ENCODE measurements around the gene FAM120A.

DNA sequence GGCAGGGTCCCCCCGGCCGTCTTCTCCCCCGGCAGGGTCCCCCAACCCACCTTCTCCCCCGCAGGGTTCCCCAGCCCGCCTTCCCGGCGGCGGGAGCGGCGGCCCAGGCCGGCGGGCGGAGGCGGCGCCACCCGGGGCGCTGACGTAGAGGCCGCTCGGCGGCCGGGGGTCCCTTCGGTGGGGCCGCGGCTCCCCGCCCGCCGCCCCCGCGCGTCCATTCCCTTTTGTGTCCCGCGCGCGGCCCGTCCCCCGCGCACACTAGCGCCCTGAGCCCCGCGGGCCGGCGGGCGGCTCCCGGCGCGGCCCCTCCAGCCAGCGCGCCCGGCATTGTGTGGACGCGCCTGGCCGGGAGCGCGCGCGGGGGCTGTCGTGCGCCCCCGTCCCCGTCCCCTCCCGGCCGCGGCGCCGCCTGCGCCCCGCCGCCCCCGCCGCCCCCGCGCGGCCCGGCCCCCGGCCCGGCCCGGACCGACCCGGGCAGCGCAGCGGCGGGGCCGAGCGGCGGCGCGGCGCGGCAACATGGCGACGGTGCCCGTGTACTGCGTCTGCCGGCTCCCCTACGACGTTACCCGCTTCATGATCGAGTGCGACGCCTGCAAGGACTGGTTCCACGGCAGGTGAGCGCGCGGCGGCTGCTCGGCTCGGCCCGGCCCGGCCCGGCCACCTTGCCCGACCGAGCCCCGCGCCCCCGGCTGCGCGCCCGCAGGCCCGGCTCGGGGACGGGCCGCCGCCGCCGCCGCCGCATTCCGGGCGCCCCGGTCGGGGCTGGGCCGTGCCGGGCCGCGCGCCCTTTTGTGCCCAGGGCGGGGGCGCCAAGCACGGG is 125.0 kb downstream of the FAM120A start, which contains the start of gene PHF2:
- TF ChIP-seq, protein P1, sequence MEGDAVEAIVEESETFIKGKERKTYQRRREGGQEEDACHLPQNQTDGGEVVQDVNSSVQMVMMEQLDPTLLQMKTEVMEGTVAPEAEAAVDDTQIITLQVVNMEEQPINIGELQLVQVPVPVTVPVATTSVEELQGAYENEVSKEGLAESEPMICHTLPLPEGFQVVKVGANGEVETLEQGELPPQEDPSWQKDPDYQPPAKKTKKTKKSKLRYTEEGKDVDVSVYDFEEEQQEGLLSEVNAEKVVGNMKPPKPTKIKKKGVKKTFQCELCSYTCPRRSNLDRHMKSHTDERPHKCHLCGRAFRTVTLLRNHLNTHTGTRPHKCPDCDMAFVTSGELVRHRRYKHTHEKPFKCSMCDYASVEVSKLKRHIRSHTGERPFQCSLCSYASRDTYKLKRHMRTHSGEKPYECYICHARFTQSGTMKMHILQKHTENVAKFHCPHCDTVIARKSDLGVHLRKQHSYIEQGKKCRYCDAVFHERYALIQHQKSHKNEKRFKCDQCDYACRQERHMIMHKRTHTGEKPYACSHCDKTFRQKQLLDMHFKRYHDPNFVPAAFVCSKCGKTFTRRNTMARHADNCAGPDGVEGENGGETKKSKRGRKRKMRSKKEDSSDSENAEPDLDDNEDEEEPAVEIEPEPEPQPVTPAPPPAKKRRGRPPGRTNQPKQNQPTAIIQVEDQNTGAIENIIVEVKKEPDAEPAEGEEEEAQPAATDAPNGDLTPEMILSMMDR (IDR thresholded peaks at IDR 0.05), result no peak
- no peak for TF ChIP-seq EP300 (IDR thresholded peaks at IDR 0.05)
